Testis (tissue), 2 donors: ENCODE results near the gene SPSB1.

Experiments used
- CTCF ChIP-seq, 3 experiments: fragments of 450-650 bp in 2 of 3; fragments of 200-600 bp in 1 of 3; sonication (generic) in 1 of 3; IDR thresholded peaks; one replicate each; pipeline ENCODE4 v1.5.1; 2016 to 2019; ENCODE audit warnings: antibody characterized with exemption in 3 of 3, mild to moderate bottlenecking in 2 of 3, moderate library complexity in 1 of 3
- POLR2A ChIP-seq: fragments of 450-650 bp; IDR thresholded peaks from one replicate; pipeline ENCODE4 v1.6.1; 2017; ENCODE audit warnings: antibody characterized with exemption, mild to moderate bottlenecking, moderate library complexity

- TF ChIP-seq CTCF (IDR thresholded peaks at IDR 0.05), result no peak
- TF ChIP-seq POLR2A, result no peak
These were observed 62.8 kb downstream of the SPSB1 start for GRCh38 chr1:9355503-9355902.
